COLO668 (cell line): ENCODE data around the gene CTNNBIP1.

Experiments used
- DNase-seq: peaks from one replicate; lab custom pipeline; 2025; ENCODE audit not compliant: unreplicated experiment; lab: John Stamatoyannopoulos, UW

Gene CTNNBIP1

DNA sequence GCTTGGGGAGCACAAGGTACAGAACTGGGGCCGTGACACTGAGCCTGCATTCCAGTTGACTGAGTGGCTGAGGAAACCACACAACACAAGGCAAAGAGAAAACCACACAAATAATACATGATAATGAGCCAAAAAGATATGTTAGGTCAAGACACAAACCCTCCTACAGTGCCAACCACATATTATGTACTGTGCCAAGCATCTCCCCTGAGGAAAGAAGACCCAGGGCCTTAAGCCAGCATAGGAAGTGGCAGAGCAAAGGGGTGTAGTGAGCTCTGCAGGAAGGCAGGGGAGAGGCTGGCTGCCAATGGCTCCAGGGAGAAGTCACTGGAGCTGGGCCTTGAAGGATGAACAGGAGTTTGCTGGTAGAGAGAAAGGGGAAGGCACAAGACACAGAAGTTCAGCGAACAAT lies 28.2 kb downstream of the CTNNBIP1 start:
- DNase-seq: no peak

DNA sequence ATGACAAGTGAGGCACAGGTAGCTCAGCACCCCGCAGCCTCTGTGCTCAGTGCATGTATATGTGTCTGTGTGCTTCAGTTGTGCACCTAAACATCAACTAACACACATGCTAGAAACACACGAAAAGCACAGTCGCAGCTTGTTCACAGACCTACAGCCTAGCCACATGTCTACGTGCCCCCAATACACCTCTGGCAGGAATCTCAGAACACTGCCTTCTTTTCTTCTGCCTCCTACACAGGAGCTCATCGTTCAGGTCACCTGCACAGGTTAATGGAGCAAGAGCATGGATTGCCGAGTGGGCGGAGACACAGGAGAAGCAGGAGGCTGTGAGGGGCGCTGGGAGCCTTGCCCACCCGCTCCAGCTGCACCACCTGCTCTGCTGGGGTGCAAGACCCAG lies 31.7 kb downstream of the CTNNBIP1 start:
- no peak for DNase-seq

DNA sequence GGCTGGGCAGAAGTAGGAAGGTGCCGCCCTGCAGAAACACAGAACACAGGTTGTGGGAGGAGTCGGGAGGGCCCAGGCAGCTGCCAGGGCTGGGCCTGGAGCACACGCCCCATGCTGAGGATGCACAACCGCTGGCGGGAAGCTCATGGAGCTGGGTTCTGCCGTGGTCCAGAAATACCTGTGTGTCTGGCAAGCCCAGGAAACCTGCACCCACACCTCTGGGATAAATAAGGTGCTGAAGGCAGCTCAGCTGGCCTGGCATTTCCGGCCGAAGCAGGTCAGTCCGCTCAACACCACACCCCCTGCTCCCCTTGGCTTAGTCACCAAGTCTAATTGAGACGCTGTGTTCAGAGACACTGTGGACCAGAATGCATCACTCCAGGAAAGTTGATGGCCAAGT lies 32.1 kb downstream of the CTNNBIP1 start:
- peak; percentile 81 for DNase-seq

GRCh38 chr1:9875636-9876000 lies 34.5 kb downstream of the CTNNBIP1 start:
- no peak for DNase-seq

DNA sequence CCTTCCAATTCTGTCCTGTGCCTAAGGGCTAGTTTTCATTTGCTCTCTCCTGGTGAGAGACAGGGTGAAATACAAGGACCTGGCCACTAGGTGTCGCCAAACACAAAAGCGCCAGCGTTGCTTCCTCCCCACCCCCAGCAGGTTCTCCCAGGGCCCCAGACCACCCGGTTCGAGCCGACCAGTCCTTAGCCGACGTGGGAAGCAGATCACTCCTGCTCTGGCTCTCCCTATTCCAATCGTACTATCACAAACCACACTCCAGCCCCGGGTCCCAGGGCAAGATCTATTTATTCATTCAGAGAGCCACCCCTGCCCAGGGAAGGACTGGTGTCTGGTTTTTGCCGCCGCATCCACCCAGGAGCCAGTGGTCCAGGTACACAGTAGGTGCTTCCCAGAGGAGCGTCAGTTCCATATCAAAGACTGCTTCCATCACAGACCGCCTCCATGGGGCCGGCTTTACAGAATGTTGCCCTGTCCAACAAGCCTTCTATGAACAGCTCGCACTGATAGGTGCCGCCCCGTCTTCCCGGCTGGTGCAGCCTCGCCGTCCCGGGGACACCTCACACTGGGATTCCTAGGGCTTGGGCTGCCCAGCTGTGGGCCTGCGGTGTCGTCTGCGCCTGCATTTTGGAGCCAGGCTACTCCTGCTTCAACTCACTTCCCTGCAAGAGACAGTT lies 35.0 kb downstream of the CTNNBIP1 start:
- peak; percentile 83 for DNase-seq

DNA sequence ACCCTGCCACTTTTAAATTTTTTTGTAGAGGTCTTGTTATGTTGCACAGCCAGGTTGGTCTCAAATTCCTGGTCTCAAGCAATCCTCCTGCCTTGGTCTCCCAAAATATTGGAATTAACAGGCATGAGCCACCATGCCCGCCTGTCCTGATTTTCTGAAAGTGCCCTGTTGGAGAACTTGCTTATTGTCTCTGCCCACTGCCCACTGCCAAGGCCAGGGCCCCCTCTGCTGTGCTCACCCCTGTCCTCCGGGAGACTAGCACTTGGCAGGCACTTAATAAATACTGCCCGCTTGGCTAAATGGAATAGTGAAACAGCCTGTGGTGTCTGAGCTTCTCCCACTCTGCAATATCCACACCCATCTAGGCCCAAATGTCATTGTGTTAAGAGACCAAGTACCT lies 35.7 kb downstream of the CTNNBIP1 start:
- no peak for DNase-seq

DNA sequence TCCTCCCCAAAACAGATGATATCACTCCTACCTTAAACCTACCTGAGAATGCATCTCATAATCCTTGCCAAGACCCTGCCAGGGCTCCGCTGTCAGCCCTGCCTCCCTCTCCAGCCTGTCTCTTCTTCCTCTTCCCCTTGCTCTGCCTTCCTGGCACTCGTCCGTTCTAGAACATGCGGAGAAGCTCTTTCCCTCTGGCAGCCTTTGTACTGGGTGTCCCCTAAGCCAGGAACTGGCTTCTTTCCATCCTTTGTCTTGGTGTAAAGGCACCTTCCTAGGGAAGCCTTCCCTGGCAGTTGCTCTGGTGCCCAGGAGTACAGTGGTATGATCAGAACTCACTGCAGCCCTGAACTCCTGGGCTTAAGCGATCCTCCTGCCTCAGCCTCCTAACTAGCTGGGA lies 36.1 kb downstream of the CTNNBIP1 start:
- DNase-seq: no peak

- DNase-seq: no peak
Measured at GRCh38 chr1:9873385-9873784, 36.7 kb downstream of the CTNNBIP1 start.

DNA sequence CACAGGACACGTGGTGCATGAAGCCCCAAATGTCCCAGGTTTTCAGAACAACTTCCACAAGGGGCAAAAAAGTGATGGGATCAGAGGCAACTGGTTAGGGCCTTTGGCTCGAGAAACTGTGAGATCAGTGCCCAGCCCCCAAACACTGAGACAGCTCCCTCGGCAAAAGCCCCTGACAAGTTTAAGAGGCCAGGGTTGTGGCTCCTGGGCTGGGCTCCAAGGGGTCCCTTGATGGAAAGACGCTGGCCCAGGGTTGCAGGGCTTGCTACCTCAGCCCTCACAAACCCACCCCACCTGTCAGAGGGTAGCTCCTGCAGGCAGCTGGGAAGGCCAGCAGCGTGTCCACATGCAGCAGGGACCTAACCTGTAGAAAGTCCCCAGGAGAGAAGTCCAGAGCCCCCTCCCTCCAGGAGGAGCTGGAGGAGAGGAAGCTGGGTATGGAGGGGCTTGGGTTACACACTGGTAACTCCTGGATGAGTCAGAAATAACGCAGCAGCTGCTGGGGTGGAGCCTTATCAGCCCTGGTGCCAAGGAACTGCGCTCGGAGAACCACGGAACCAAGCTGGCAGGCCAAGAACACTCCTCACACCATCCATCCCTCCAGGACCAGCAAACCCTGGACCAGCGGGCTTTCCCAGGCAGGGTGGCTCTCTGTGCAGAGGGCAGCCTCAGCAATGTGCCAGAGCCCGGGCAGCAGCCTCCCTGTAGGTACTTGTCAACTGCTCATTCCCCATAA lies 37.5 kb downstream of the CTNNBIP1 start:
- no peak for DNase-seq

- no peak for DNase-seq
Measured at GRCh38 chr1:9871707-9872425, 38.2 kb downstream of the CTNNBIP1 start.

GRCh38 chr1:9871021-9871420 lies 39.0 kb downstream of the CTNNBIP1 start:
- no peak for DNase-seq

GRCh38 chr1:9870572-9870971 lies 39.5 kb downstream of the CTNNBIP1 start:
- DNase-seq: no peak

- no peak for DNase-seq
Measured at GRCh38 chr1:9869831-9870251, 40.2 kb downstream of the CTNNBIP1 start.

DNA sequence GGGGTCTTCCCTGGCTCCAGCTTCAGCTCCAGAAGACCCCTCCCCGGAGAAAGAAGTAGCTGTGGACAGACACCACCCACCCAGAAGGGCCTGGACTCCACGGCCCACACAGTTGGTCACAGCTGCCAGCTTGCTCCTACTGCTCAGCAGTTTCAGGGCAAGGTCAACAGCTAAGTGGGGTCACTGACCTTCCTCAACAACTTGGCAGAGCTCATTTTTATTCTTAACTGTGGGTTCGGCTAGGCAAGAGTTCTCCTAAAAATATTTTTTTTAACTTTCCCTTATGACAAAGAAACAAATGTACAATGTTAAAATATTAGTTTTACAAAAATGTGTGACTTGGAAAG lies 41.9 kb downstream of the CTNNBIP1 start:
- no peak for DNase-seq

DNA sequence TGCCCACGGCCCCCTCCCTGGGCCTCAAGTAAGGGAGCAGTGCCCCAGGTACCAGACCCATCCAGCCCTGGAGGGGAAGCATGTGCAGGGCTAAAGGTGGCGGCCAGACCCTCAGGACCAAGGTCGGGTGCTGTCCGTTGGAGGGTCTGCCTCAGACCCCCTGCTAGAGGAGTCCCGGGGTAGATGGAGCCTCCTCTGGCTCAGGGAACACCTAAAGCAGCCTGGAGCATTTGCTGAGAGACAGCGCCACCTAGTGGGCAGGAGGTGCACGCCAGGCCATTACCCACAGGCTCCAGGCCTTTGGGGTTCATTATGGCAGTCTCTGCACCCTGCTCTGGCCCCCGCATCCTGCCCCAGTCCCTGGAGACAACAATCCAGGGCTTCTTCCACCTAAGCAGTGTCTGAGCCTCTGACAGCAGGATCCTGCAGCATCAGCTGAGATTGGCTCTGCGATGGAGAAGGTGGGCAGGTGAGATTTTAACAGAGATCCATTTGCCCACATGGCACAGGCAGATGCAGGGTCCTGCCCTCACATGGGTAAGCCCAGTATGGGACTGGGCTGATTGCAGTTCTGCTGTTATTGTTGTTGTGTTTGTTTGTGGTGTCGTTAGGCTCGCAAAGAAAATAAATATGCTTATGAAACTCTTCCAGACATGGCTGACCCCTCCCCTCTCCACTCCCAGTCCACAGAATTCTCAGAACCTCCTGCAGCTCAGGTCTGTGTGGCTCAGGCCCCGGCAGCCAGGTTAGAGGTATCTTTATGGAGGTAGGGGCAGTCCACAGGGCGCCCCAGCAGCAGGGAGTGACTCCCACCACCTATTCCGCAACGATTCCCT lies 42.4 kb downstream of the CTNNBIP1 start:
- peak; percentile 88 for DNase-seq

GRCh38 chr1:9866836-9867235 lies 43.2 kb downstream of the CTNNBIP1 start:
- DNase-seq: no peak

- no peak for DNase-seq
Measured at GRCh38 chr1:9865724-9866123, 44.3 kb downstream of the CTNNBIP1 start.

DNA sequence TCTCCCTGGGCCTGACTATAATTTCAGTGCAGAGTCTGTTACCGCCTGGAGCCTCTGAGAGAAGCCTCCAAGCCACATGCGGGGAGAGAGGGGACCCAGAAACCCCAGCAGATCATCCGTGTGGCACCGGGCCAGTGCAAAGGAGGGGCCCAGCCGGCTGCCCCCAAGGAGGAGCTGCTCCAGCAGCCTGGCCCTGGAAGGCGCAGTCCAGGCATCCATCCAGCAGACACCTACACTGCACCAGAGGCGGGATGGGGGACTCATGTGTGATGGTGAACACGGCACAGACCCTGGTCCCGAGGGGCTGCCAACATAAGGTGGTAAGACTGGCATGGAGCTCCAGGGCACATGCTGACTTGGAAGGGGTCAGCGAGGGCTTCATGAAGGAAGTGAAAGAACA lies 46.7 kb downstream of the CTNNBIP1 start:
- no peak for DNase-seq

- DNase-seq: peak; percentile 45
Measured at GRCh38 chr1:9861360-9861759, 48.7 kb downstream of the CTNNBIP1 start.

DNA sequence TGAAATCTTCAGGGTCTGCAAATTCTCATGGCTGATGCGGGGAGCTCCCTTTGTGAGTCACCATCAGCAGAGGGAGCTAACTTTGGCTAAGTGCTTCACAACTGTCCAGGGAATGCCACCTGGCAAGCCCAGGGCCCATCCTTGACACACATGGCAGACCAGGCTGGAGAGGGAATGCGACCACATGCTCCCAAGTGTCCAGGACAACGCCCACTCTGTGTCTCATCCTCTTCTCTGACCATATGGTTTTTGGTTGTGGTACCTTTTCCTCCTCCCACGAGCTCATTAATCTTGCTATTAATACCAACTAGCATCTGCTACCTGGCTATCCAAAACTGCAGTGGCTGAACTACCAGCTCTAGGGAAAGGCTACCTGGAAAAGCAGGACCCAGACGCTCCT lies 49.2 kb downstream of the CTNNBIP1 start:
- no peak for DNase-seq

DNA sequence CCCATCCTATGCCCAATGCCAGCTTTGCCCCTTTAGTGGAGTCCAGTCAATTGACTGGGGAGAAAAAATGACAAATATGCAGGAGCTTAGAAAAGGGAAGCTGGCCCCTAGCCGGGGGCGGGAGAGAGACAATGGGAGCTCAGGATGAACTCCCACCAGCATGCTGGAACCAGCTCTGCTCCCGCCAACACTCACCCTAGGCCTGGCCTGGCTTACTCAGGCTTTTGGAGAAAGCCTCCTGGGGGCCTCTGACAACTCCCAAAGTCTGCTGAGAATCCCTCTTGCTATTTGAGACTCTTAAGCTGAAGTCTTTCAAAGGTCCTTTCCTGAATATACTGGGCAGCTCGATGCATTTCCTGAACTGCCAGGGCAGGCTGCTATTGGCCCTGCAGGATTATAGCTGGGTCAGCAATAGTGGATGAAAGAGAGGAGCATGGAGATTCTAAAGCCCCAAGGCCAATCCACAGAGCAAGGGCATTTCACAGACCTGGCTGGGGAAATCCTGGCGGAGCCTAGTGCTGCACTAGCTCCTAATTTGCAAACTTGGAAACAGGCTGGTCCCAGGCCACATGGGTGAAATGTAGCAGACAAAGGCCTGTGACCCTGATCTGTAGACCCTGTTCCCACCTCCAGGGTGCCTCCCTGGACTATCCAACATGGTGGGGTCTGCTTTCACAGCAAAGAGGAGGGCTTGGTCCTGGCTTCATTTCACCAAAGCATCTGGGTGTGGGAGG lies 50.6 kb downstream of the CTNNBIP1 start:
- DNase-seq: no peak
